K562 (cell line): ENCODE results near the gene FLAD1. TPM values are rescaled to one million over a fixed set of nuclear protein-coding genes. Genes with fewer than 3 reads are reported as not detected.

ENCODE experiments used
- ATAC-seq: fragments of 200-7000 bp; cut with Tn5 transposase; 3 replicates; pipeline ENCODE4 v1.9.1; 2020; ENCODE audit warnings: moderate library complexity
- BruUV-seq: library from RNA; stranded (reverse); fragments of 400-500 nt; replicated peaks from 2 replicates; lab custom pipeline; 2021; lab: Mats Ljungman, UMichigan
- CTCF ChIA-PET: fragments of 300-600 bp; formaldehyde crosslinking; extraction: SDS; loops from one replicate; lab custom pipeline; 2021; ENCODE audit warnings: low intra/inter-chr PET ratio; lab: Yijun Ruan, JAX
- POLR2A ChIA-PET: fragments of 300-600, 350-650 bp; sonication (Branson Sonifier 250); formaldehyde crosslinking; extraction: SDS; loops from one replicate; lab custom pipeline; 2021; ENCODE audit warnings: antibody characterized with exemption, inconsistent platforms; lab: Yijun Ruan, JAX
- DNase-seq, 4 experiments: peaks; one replicate each; pipeline versions ENCODE4 v3.0.0 to v3.0.0-alpha.2; 2011 to 2018; ENCODE audit warnings: low spot score in 3 of 4, mixed read lengths in 3 of 4; ENCODE audit errors: extremely low read depth in 1 of 4
- FAIRE-seq: peaks from 2 replicates; lab custom pipeline; 2011; peaks lifted over from hg19 to GRCh38; lab: Jason Lieb, UNC
- H2AFZ ChIP-seq: 2 replicates; pipeline ENCODE4 v1.6.0; 2011; ENCODE audit warnings: low read depth, low read length, control low read depth, inconsistent platforms
- H3K27ac ChIP-seq: fragments of 200-600 bp; 3 replicates; pipeline ENCODE4 v1.8.0; 2011; ENCODE audit warnings: low read depth, mild to moderate bottlenecking, control low read depth, inconsistent platforms, low read length, moderate library complexity, mixed read lengths; ENCODE audit errors: extremely low read depth
- H3K27me3 ChIP-seq, 2 experiments: fragments of 300-600 bp in 1 of 2; 2 replicates in 1 of 2; 3 replicates in 1 of 2; pipeline versions ENCODE4 v1.6.0 to v1.8.0; 2011; ENCODE audit warnings: inconsistent platforms in 2 of 2, low read length in 2 of 2, mild to moderate bottlenecking in 1 of 2, mixed read lengths in 1 of 2, moderate library complexity in 1 of 2; ENCODE audit not compliant: control insufficient read depth in 2 of 2, insufficient read depth in 2 of 2
- H3K36me3 ChIP-seq: fragments of 300-600 bp; 3 replicates; pipeline ENCODE4 v1.8.0; 2011; ENCODE audit warnings: mild to moderate bottlenecking, low read length, inconsistent platforms; ENCODE audit not compliant: control insufficient read depth, insufficient read depth
- H3K4me1 ChIP-seq, 2 experiments: fragments of 200-600 bp in 1 of 2; replicated peaks in 1 of 2; 2 replicates in 1 of 2; 3 replicates in 1 of 2; pipeline versions ENCODE4 v1.5.1 to v1.8.0; 2011; ENCODE audit warnings: inconsistent platforms in 2 of 2, low read length in 2 of 2, mild to moderate bottlenecking in 1 of 2, mixed read lengths in 1 of 2, moderate library complexity in 1 of 2; ENCODE audit not compliant: control insufficient read depth in 2 of 2, insufficient read depth in 2 of 2
- H3K4me2 ChIP-seq: 2 replicates; pipeline ENCODE4 v1.6.1; 2011; ENCODE audit warnings: low read length, control low read depth, inconsistent platforms, mixed read lengths; ENCODE audit not compliant: insufficient read depth
- H3K4me3 ChIP-seq: fragments of 200-600 bp; sonication (generic), shearing (Covaris generic); 2 replicates; pipeline ENCODE4 v1.5.1; 2016; ENCODE audit warnings: control low read depth, inconsistent platforms
- H3K79me2 ChIP-seq: fragments of 200-600 bp; 3 replicates; pipeline ENCODE4 v1.8.0; 2011; ENCODE audit warnings: low read length, inconsistent platforms; ENCODE audit not compliant: control insufficient read depth, insufficient read depth
- H3K9ac ChIP-seq, 2 experiments: 2 replicates each; pipeline versions ENCODE4 v1.6.0 to v1.6.1; 2011; ENCODE audit warnings: low read depth in 2 of 2, low read length in 2 of 2, control low read depth in 1 of 2, inconsistent platforms in 1 of 2, mild to moderate bottlenecking in 1 of 2, mixed read lengths in 1 of 2; ENCODE audit not compliant: insufficient read depth in 1 of 2
- H3K9me1 ChIP-seq: one replicate; pipeline ENCODE4 v1.6.0; 2011; ENCODE audit warnings: inconsistent platforms, mild to moderate bottlenecking, low read length, moderate library complexity; ENCODE audit not compliant: control insufficient read depth, insufficient read depth
- H3K9me3 ChIP-seq: replicated peaks from 2 replicates; pipeline ENCODE4 v1.5.1; 2011; ENCODE audit warnings: low read depth, low read length, inconsistent platforms; ENCODE audit not compliant: control insufficient read depth, insufficient read depth
- H4K20me1 ChIP-seq: replicated peaks from 2 replicates; pipeline ENCODE4 v1.6.1; 2011; ENCODE audit warnings: low read length, inconsistent platforms, mixed read lengths; ENCODE audit not compliant: control insufficient read depth, insufficient read depth
- BRD4 ChIP-seq: fragments of 200-600 bp; sonication (generic); IDR thresholded peaks from 2 replicates; pipeline ENCODE4 v1.6.1; 2017; ENCODE audit warnings: inconsistent platforms
- GATAD2A ChIP-seq: fragments of 450-650 bp; IDR thresholded peaks from 2 replicates; pipeline ENCODE4 v1.6.1; 2017
- RBFOX2 ChIP-seq: fragments of 200-400 bp; formaldehyde crosslinking; IDR thresholded peaks from 2 replicates; pipeline ENCODE4 v1.6.1; 2017; ENCODE audit warnings: low read depth, mild to moderate bottlenecking, low read length, moderate library complexity
- RERE ChIP-seq: sonication (generic); formaldehyde crosslinking; IDR thresholded peaks from 2 replicates; pipeline ENCODE4 v1.8.0; 2023; ENCODE audit warnings: missing genetic modification reagents, mild to moderate bottlenecking, borderline replicate concordance
- TCF7L2 ChIP-seq: fragments of 150-350 bp; IDR thresholded peaks from 2 replicates; pipeline ENCODE4 v1.6.1; 2016; ENCODE audit warnings: low read depth, mild to moderate bottlenecking, low read length, moderate library complexity
- ZBTB12 ChIP-seq: fragments of 250-450 bp; sonication (Bioruptor Pico); IDR thresholded peaks from 2 replicates; pipeline ENCODE4 v1.4.0; 2020
- ZFX ChIP-seq: sonication (generic); formaldehyde crosslinking; IDR thresholded peaks from 2 replicates; pipeline ENCODE4 v1.8.0; 2022; ENCODE audit warnings: mild to moderate bottlenecking, missing genetic modification reagents, moderate library complexity
- ZNF12 ChIP-seq: sonication (generic); formaldehyde crosslinking; IDR thresholded peaks from 2 replicates; pipeline ENCODE4 v1.4.0; 2020; ENCODE audit warnings: mild to moderate bottlenecking, missing genetic modification reagents
- ZNF592 ChIP-seq: fragments of 450-650 bp; IDR thresholded peaks from 2 replicates; pipeline ENCODE4 v1.6.1; 2017; ENCODE audit warnings: antibody characterized with exemption, mild to moderate bottlenecking
- WGBS: fragments of 100-300 bp; shearing (Covaris generic); methylation state at CpG from one replicate; pipeline ENCODE4 v1.1.6; 2016; ENCODE audit warnings: low coverage, mixed read lengths; ENCODE audit not compliant: insufficient coverage; ENCODE audit errors: missing lambda C conversion rate; 5-methylcytosine and 5-hydroxymethylcytosine counted together
- in situ Hi-C: fragments of 300-500 bp; cut with MboI; formaldehyde crosslinking; loops from 4 replicates; pipeline ENCODE4 v1.15.0; 2018; ENCODE audit warnings: inconsistent platforms, mixed read lengths
- intact Hi-C: fragments of 100-400 bp; cut with micrococcal nuclease; formaldehyde crosslinking; loops from 2 replicates; pipeline ENCODE4 v1.14.2; 2022
- polyA plus RNA-seq, 8 experiments: library from polyadenylated mRNA; depleted of rRNA in 4 of 8; stranded (reverse) in 5 of 8; unstranded in 3 of 8; fragments of >200 nt; fragmentation: Nextera tagmentation in 2 of 8; fragmentation: Illumina TruSeq in 1 of 8; extraction: Ambion mirVana in 2 of 8; extraction: Trizol in 1 of 8; gene quantifications; 2 replicates each; pipeline versions ENCODE4 v1.2.1 to v1.2.3, GENCODE V29; 2011 to 2014; ENCODE audit warnings: inconsistent platforms in 1 of 8, missing spikeins in 1 of 8
- total RNA-seq, 7 experiments: library from RNA; depleted of rRNA in 6 of 7; stranded (reverse); fragments of >200 nt in 6 of 7; fragmentation: Illumina TruSeq in 2 of 7; extraction: Trizol in 2 of 7; gene quantifications; 2 replicates each; pipeline versions ENCODE4 v1.2.1 to v1.2.3, GENCODE V29; 2011 to 2021; ENCODE audit warnings: low replicate concordance in 1 of 7
- TF ChIP-seq, protein P1 (sequence below): fragments of 450-650 bp; IDR thresholded peaks from 2 replicates; pipeline ENCODE4 v1.6.1; 2016; ENCODE audit warnings: missing biosample characterization, missing genetic modification characterization

The FLAD1 gene
- total and polyA plus RNA-seq, 9 of the 15 experiments (the other 6 are each of a cell fraction or from before 2014, with no cell fraction given): 24.9 to 85.8 (median 67.0) TPM

DNA sequence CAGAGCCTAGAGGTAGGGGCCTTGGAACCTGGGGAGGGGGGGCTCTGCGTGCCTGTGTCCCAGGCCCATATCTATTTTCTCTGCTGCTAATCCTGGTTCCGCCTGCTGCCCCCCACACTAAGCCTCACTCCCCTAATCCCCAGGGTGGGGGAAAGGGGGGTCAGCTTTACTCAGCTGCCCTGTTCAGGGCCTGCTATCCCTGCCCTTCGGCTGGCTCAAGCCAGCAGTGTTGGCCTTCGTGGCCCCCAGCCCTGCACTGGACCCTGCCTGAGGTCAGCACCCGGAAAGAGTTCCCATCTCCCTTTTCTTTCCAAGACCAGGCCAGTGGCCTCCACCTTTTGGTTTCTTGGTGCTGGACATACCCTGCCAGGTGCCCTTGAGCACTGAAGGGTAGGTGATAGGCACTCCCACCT is 27.9 kb downstream of the FLAD1 start:
- TF ChIP-seq ZNF12 (CRISPR knock-in tag): no peak
- 0 out of 2 replicates have a peak, but pooled peaks have one; percentile 14 for TF ChIP-seq ZFX (CRISPR knock-in tag)
- peak; percentile 54; the same call in 1 of the 2 replicates for TF ChIP-seq RBFOX2
- TF ChIP-seq ZNF592: 0 out of 2 replicates have a peak, but pooled peaks have one; percentile 15
- TF ChIP-seq TCF7L2: no peak
- TF ChIP-seq RERE (CRISPR knock-in tag): no peak
- TF ChIP-seq GATAD2A: no peak
- no peak for TF ChIP-seq BRD4
- TF ChIP-seq ZBTB12 (CRISPR knock-in tag): no peak
- TF ChIP-seq, protein P1, sequence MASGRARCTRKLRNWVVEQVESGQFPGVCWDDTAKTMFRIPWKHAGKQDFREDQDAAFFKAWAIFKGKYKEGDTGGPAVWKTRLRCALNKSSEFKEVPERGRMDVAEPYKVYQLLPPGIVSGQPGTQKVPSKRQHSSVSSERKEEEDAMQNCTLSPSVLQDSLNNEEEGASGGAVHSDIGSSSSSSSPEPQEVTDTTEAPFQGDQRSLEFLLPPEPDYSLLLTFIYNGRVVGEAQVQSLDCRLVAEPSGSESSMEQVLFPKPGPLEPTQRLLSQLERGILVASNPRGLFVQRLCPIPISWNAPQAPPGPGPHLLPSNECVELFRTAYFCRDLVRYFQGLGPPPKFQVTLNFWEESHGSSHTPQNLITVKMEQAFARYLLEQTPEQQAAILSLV: no peak
- H3K36me3 ChIP-seq: peaks cover 74% of the 10 kb centered on the region; the same call in 2 of the 3 replicates
- POLR2A ChIA-PET: interaction anchor here (1.0 to 1.3 kb wide), 2 partner anchors 37 to 41 kb away, joined by 5 read pairs; partner anchors contain the start of gene ADAM15
- no peak overlapping the region for H3K4me2 ChIP-seq
- H3K4me1 ChIP-seq: peaks cover 79 to 85% of the 10 kb centered on the region in 2 experiments
- BruUV-seq: no TSS peak
- H2AFZ ChIP-seq: no peak overlapping the region
- FAIRE-seq (no peak), ATAC-seq (no peak), DNase-seq (no peak)
- no peaks in the 10 kb centered on the region for H3K9me1 ChIP-seq
- no peaks in the 10 kb centered on the region for H3K9me3 ChIP-seq
- H3K27ac ChIP-seq: peak overlapping the region; percentile 23; the same call in 1 of the 3 replicates
- no peaks in the 10 kb centered on the region for H3K27me3 ChIP-seq
- no peak overlapping the region for H3K4me3 ChIP-seq
- peaks cover 76% of the 10 kb centered on the region for H3K79me2 ChIP-seq
- peaks cover 2% of the 10 kb centered on the region for H4K20me1 ChIP-seq
- WGBS: 75% methylated on average over 4 of the region's 5 CpGs
- CTCF ChIA-PET: no interaction called here
- in situ Hi-C loops (no loop called here), intact Hi-C loops (no loop called here)
- peak overlapping the region in 1 of 2 experiments; percentile 85; a peak in 2 of 4 replicates for H3K9ac ChIP-seq
